H9 (cell line): ENCODE data around the gene NXT1. TPM values are rescaled to one million over a fixed set of nuclear protein-coding genes. Genes with fewer than 3 reads are reported as not detected.

Experiments used
- DNase-seq: peaks from one replicate; pipeline ENCODE4 v3.0.0-alpha.2; 2017
- H2AFZ ChIP-seq: one replicate; pipeline ENCODE4 v1.6.1; 2013; ENCODE audit warnings: mild to moderate bottlenecking, low read length, control low read depth, moderate library complexity
- H2AK5ac ChIP-seq: 2 replicates; pipeline ENCODE4 v1.6.1; 2013; ENCODE audit warnings: low read length, control low read depth, mixed read lengths; ENCODE audit not compliant: insufficient read length
- H2BK120ac ChIP-seq: one replicate; pipeline ENCODE4 v1.6.1; 2013; ENCODE audit warnings: low read depth, mild to moderate bottlenecking, low read length, control low read depth, inconsistent platforms; ENCODE audit not compliant: poor library complexity, severe bottlenecking
- H2BK12ac ChIP-seq: 2 replicates; pipeline ENCODE4 v1.6.1; 2013; ENCODE audit warnings: low read length, control low read depth, mixed read lengths, low read depth; ENCODE audit not compliant: insufficient read length
- H2BK15ac ChIP-seq: 2 replicates; pipeline ENCODE4 v1.6.1; 2013; ENCODE audit warnings: low read depth, low read length, control low read depth
- H2BK20ac ChIP-seq: one replicate; pipeline ENCODE4 v1.6.1; 2013; ENCODE audit warnings: low read depth, mild to moderate bottlenecking, low read length, control low read depth, inconsistent platforms; ENCODE audit not compliant: poor library complexity, severe bottlenecking
- H2BK5ac ChIP-seq: 2 replicates; pipeline ENCODE4 v1.6.1; 2013; ENCODE audit warnings: low read length, control low read depth, mixed read lengths; ENCODE audit not compliant: insufficient read length
- H3K14ac ChIP-seq: 2 replicates; pipeline ENCODE4 v1.6.1; 2013; ENCODE audit warnings: low read length, control low read depth; ENCODE audit not compliant: insufficient read depth
- H3K18ac ChIP-seq: 2 replicates; pipeline ENCODE4 v1.6.1; 2013; ENCODE audit warnings: low read depth, mild to moderate bottlenecking, mixed read lengths, low read length, control low read depth; ENCODE audit not compliant: insufficient read length
- H3K23ac ChIP-seq: 2 replicates; pipeline ENCODE4 v1.6.1; 2013; ENCODE audit warnings: low read length, control low read depth, mixed read lengths, low read depth; ENCODE audit not compliant: insufficient read length
- H3K23me2 ChIP-seq: 2 replicates; pipeline ENCODE4 v1.6.1; 2013; ENCODE audit warnings: low read depth, mild to moderate bottlenecking, mixed read lengths, low read length, control low read depth; ENCODE audit not compliant: insufficient read length, poor library complexity, severe bottlenecking
- H3K27ac ChIP-seq: 2 replicates; pipeline ENCODE4 v1.5.1; 2013; ENCODE audit warnings: low read length, control low read depth, mixed read lengths, low read depth; ENCODE audit not compliant: insufficient read length
- H3K27me3 ChIP-seq: 2 replicates; pipeline ENCODE4 v1.6.1; 2013; ENCODE audit warnings: low read length, control low read depth, inconsistent platforms; ENCODE audit not compliant: insufficient read depth
- H3K4ac ChIP-seq: 2 replicates; pipeline ENCODE4 v1.6.1; 2013; ENCODE audit warnings: low read depth, mild to moderate bottlenecking, control low read depth, inconsistent platforms, low read length, moderate library complexity
- H3K4me1 ChIP-seq: 2 replicates; pipeline ENCODE4 v1.6.1; 2013; ENCODE audit warnings: low read length, control low read depth, inconsistent platforms; ENCODE audit not compliant: insufficient read depth
- H3K4me2 ChIP-seq: 2 replicates; pipeline ENCODE4 v1.6.1; 2013; ENCODE audit warnings: low read length, control low read depth, mixed read lengths; ENCODE audit not compliant: insufficient read length, insufficient read depth
- H3K56ac ChIP-seq: 2 replicates; pipeline ENCODE4 v1.6.1; 2013; ENCODE audit warnings: low read depth, mild to moderate bottlenecking, mixed read lengths, low read length, control low read depth; ENCODE audit not compliant: insufficient read length
- H3K79me1 ChIP-seq: 2 replicates; pipeline ENCODE4 v1.6.1; 2013; ENCODE audit warnings: low read depth, mild to moderate bottlenecking, moderate library complexity, low read length, control low read depth, inconsistent platforms; ENCODE audit not compliant: insufficient read depth, poor library complexity, severe bottlenecking
- H3K79me2 ChIP-seq: 2 replicates; pipeline ENCODE4 v1.6.1; 2013; ENCODE audit warnings: low read length, control low read depth, inconsistent platforms; ENCODE audit not compliant: insufficient read depth
- H3K9ac ChIP-seq: 2 replicates; pipeline ENCODE4 v1.6.1; 2013; ENCODE audit warnings: low read length, control low read depth, mixed read lengths; ENCODE audit not compliant: insufficient read length; ENCODE audit errors: extremely low read depth
- H3K9me3 ChIP-seq: one replicate; pipeline ENCODE4 v1.6.1; 2013; ENCODE audit warnings: low read depth, low read length, inconsistent platforms; ENCODE audit not compliant: control insufficient read depth
- H3T11ph ChIP-seq: one replicate; pipeline ENCODE4 v1.6.1; 2013; ENCODE audit warnings: mild to moderate bottlenecking, low read length, control low read depth, inconsistent platforms
- H4K20me1 ChIP-seq: one replicate; pipeline ENCODE4 v1.6.1; 2013; ENCODE audit not compliant: control insufficient read depth, insufficient read length, insufficient read depth
- H4K5ac ChIP-seq: 2 replicates; pipeline ENCODE4 v1.6.1; 2013; ENCODE audit warnings: low read depth, mild to moderate bottlenecking, mixed read lengths, low read length, control low read depth; ENCODE audit not compliant: insufficient read length
- H4K8ac ChIP-seq: replicated peaks from 2 replicates; pipeline ENCODE4 v1.6.1; 2013; ENCODE audit warnings: low read length, control low read depth, mixed read lengths, low read depth; ENCODE audit not compliant: insufficient read length
- H4K91ac ChIP-seq: 2 replicates; pipeline ENCODE4 v1.6.1; 2013; ENCODE audit warnings: low read depth, mild to moderate bottlenecking, moderate library complexity, mixed read lengths, low read length, control low read depth; ENCODE audit not compliant: insufficient read length
- H3K27ac Mint-ChIP-seq, 3 experiments: 2 replicates in 2 of 3; 3 replicates in 1 of 3; pipeline ENCODE4 v1.8.0; 2020 to 2021; ENCODE audit warnings: mixed read lengths in 3 of 3, mild to moderate bottlenecking in 1 of 3, moderate library complexity in 1 of 3
- H3K27me3 Mint-ChIP-seq: 2 replicates; pipeline ENCODE4 v1.8.0; 2021; ENCODE audit warnings: low read depth, mild to moderate bottlenecking, moderate library complexity, mixed read lengths
- H3K36me3 Mint-ChIP-seq, 3 experiments: 2 replicates in 2 of 3; 3 replicates in 1 of 3; pipeline ENCODE4 v1.8.0; 2020 to 2021; ENCODE audit warnings: low read depth in 3 of 3, mixed read lengths in 3 of 3; ENCODE audit not compliant: insufficient read depth in 1 of 3
- H3K4me1 Mint-ChIP-seq, 2 experiments: 2 replicates each; pipeline ENCODE4 v1.8.0; 2020; ENCODE audit warnings: mixed read lengths in 2 of 2
- H3K4me3 Mint-ChIP-seq, 2 experiments: 2 replicates in 1 of 2; 3 replicates in 1 of 2; pipeline ENCODE4 v1.8.0; 2020 to 2021; ENCODE audit warnings: mild to moderate bottlenecking in 2 of 2, mixed read lengths in 2 of 2, moderate library complexity in 1 of 2
- H3K9me3 Mint-ChIP-seq, 2 experiments: 2 replicates in 1 of 2; 3 replicates in 1 of 2; pipeline ENCODE4 v1.8.0; 2020; ENCODE audit warnings: mild to moderate bottlenecking in 2 of 2, mixed read lengths in 2 of 2, moderate library complexity in 1 of 2
- CTCF ChIP-seq: fragments of 200-600 bp; sonication (generic); conservative IDR thresholded peaks from 3 replicates; pipeline ENCODE4 v1.8.0; 2021; ENCODE audit warnings: antibody characterized with exemption, mild to moderate bottlenecking
- WGBS: extraction: QIAGEN DNeasy Blood & Tissue Kit; methylation state at CpG from one replicate; pipeline ENCODE4 v1.1.7; 2013; ENCODE audit warnings: missing lambda C conversion rate, low lambda C conversion rate, mixed read lengths; ENCODE audit not compliant: insufficient read length; ENCODE audit errors: extremely low coverage; 5-methylcytosine and 5-hydroxymethylcytosine counted together
- total RNA-seq: library from RNA; stranded (reverse); gene quantifications from 2 replicates; pipeline ENCODE4 v1.2.1, GENCODE V29; 2021

NXT1 gene
- total RNA-seq, 1 experiment from 2014 or later = 25.5 TPM

DNA sequence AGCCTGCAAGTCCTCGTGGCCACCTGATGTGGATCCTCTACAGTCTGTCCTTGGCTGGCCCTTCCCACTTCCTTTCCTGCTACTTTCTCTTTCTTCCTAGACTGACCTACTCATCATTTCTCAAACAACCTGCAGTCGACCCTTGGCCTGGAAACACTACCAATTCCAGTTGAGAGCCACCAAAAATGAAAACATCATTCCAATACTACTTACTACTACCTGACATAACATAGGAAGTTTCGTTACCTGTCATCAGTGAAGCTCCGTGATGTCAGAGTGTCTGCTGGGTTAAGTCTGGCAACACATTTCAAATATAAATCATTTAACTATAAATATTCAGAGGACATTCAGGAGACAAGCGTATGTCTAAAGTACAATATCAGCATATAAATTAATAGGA lies 25.2 kb downstream of the NXT1 start:
- no peak overlapping the region for H4K8ac ChIP-seq
- DNase-seq = no peak
- no peaks in the 10 kb centered on the region for H3K4me1 ChIP-seq
- Mint-ChIP-seq H3K36me3 (peaks cover 26 to 85% (median 75%) of the 10 kb centered on the region in 3 experiments), H3K27ac (0 out of 7 replicates have a peak overlapping the region, but pooled peaks of 1 of the 3 experiments have one; percentile 4), H3K27me3 (no peaks in the 10 kb centered on the region), H3K9me3 (no peaks in the 10 kb centered on the region), H3K4me1 (no peaks in the 10 kb centered on the region), H3K4me3 (no peak overlapping the region)
- no CpG with 5 or more reads among the region's 5 CpGs for WGBS
- no peak overlapping the region for H3K9ac ChIP-seq
- H3K27me3 ChIP-seq = no peaks in the 10 kb centered on the region
- H4K20me1 ChIP-seq = no peaks in the 10 kb centered on the region
- no peak overlapping the region for H3K27ac ChIP-seq
- H2BK20ac ChIP-seq = no peak overlapping the region
- H3K14ac ChIP-seq = no peak overlapping the region
- no peak overlapping the region for H4K5ac ChIP-seq
- H3T11ph ChIP-seq = no peak overlapping the region
- H3K23me2 ChIP-seq = no peaks in the 10 kb centered on the region
- no peaks in the 10 kb centered on the region for H3K9me3 ChIP-seq
- no peak overlapping the region for H3K4ac ChIP-seq
- no peak overlapping the region for H2BK5ac ChIP-seq
- H3K56ac ChIP-seq = no peak overlapping the region
- no peak overlapping the region for H3K23ac ChIP-seq
- no peak overlapping the region for H2AFZ ChIP-seq
- no peak overlapping the region for H2AK5ac ChIP-seq
- TF ChIP-seq CTCF = no peak
- H3K79me1 ChIP-seq = no peaks in the 10 kb centered on the region
- no peak overlapping the region for H2BK12ac ChIP-seq
- H3K4me2 ChIP-seq = no peak overlapping the region
- no peaks in the 10 kb centered on the region for H3K79me2 ChIP-seq
- no peak overlapping the region for H2BK15ac ChIP-seq
- no peak overlapping the region for H4K91ac ChIP-seq
- H3K18ac ChIP-seq = no peak overlapping the region
- no peak overlapping the region for H2BK120ac ChIP-seq
